Myocyte (in vitro differentiated cells): ENCODE measurements around the gene LDLRAD4. TPM values are rescaled to one million over a fixed set of nuclear protein-coding genes. Genes with fewer than 3 reads are reported as not detected.
A peak's percentile ranks its signal among the peaks of the same experiment; 100 is the strongest.

Source experiments
- DNase-seq: peaks from one replicate; pipeline ENCODE4 v3.0.0-alpha.2; 2012; ENCODE audit warnings: low read depth
- total RNA-seq: library from RNA; depleted of rRNA; stranded (reverse); fragments of >200 nt; gene quantifications from 2 replicates; pipeline ENCODE4 v1.2.3, GENCODE V29; 2014

Gene LDLRAD4
- total RNA-seq, 1 donor from 2014 or later, result 1.7 TPM

DNA sequence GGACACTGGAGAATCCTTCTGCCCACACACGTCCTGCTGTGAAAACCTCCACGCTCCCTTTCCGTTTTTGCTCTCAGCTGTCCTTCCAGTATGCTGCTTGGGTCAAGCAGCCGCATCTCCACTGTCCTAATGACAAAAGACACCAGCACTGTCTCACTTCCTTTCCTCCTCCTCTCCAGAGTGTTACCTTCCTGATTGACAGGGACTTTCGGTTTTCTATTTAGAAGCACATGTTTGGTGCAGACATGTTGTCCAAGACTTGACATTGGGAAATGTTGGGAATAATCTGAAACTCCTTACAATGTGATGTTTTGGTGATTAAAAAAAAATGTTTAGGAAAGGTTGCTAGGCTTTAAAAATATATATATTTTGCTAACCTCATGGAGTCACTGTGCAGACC is 281.2 kb downstream of the LDLRAD4 start:
- DNase-seq, result no peak

DNA sequence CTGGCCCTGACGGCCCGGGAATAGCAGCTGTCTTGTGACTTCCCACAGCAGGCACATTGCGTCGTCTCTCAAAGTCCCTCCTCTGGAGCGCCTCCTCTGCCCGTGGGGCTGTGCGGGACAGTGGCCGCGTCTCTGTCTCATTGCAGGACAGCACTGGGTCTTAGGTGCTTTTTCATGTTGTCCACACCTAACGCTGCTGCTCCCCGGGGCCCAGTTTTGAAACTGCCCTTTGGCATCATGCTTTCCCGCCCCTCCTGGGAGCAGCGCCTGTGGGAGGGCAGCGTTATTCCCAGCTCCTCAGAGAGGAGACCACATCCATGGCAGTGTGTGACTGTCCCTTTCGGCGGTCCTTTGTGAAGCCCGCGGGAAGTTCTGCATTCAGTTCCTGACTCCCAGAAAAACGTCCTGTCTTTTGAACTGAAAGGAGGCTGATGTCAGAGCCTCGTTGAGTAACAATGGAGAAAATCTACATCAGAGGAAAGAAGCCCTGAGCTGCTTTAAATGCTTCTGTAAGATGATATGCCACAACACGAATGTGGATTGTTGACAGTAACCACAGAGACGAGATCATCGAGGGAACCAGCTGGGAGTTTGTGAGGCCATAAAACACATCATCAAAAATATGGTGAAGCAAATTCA is 281.8 kb downstream of the LDLRAD4 start:
- DNase-seq, result peak; percentile 72

DNA sequence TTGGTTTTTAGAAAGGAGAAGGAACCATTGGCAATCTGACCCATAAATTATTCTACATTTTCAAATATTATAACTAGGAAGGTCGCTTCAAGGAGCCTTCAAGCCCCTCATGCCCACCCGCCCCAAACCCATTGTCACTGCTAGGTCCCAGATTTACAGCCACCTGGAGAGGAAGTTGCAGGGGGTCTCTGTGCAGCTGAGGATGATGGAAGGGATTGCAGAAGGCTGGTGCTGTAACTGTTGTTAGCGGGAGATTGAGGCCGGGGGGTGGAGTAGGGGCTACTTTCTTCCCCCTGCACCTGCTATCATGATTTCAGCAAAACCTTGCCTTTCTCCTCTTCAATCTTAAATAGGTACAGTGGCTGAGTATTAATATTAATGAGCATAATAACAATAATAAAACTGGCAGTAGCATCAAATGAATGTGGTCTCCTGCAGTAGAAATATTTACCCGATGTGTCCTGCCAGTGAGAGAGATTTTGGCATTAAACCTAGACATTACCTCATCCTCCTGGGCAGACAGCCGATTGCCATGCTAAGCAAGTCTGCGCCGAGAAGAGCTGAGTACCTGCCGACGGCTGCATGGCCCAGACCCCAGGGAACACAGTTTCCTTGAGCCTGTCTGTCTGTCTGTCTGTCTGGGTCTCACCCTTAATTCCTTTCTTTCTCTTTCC is 282.4 kb downstream of the LDLRAD4 start:
- peak; percentile 50 for DNase-seq

DNA sequence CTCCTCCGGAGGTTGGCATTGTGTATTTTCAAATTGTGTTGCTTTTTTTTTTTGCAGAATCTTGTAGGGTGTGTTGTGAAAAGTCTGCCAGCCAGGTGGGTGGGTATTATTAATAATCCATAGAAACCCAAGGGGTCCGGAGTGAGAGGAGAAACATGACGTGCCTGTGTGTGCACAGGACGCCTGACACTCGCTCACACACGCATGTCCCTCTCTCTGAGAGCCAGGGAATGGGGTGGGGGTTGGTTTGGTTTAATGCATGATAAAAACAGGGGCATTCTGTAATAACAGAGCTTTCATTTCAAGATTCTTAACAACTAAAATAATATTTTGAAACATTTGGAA is 283.0 kb downstream of the LDLRAD4 start:
- no peak for DNase-seq

DNA sequence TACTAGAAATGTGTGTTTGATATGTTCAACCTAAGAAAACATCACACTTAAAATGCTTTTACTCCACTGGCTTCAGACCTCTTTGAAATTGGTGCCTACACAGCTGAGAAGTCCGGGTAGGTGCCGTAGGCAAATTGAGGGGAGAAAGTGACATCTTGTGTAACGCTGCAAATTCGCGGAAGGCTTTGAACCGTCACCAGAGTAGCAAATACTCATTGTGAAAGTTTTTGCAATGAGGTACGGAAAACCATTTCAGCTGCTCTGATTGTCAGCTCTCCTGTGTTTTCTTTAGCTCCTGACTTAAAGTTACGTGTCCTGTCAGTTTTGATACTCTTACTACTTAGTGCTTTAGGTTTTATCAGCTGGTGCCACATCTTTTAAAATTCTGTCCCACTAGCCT is 283.3 kb downstream of the LDLRAD4 start:
- DNase-seq, result no peak

DNA sequence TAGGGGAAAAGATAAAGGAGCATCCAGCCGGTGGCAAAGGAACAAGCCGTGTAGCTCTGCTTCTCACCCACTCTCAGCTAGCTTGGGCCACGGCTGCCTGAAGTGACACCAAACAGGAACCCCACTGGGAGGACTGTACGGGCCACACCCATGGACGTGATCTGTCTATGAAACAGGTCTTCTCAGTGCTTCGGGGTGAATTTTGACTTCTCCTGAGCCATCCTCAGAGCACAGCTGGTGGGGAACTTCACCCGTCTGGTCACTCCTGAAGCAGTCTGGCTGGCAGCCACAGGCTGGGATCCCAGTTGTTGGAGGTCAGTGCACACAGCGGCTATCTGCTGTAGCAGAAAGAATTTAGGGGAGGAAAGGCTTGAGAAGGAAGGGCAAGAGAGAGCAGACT is 284.0 kb downstream of the LDLRAD4 start:
- DNase-seq, result peak; percentile 33

DNA sequence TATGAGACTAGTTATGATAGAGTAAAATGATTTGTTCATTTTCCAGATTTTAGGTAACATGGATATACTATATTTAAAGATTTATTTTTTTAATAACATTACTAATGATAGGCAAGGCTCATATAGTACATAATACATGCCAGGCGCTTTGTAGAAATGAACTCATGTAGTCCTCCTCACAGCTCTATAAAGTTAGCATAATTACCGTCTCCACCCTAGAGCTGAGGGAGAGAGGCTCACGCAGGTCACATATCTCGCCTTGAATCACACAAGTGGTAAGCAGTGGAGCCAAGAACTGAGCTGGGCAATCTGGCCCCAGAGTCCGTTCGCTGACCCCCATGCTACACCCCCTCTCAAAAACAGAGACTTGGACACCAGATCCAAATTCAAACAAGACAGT is 285.3 kb downstream of the LDLRAD4 start:
- no peak for DNase-seq

DNA sequence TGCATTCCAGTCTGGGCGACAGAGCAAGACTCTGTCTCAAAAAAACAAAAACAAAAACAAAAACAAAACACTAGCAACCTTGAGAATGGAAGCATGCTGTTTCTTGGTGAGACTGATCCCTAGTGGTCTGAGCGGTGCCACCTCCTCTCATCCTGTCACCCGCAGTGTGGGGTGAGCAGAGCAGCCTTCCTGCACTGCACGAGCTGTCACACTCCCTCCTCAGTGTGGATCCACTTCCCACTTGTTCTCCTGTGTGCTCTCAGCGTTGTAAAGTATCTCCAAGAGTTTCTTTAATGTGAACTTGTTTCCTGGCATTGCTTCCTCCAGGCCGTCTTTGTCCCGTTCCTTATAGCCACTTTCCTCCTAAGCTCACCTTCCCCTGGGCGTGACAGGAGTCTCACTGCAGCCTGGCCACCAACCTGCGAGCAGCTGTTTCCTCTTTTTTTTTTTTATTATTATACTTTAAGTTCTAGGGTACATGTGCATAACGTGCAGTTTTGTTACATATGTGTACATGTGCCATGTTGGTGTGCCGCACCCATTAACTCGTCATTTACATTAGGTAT is 287.3 kb downstream of the LDLRAD4 start:
- no peak for DNase-seq

DNA sequence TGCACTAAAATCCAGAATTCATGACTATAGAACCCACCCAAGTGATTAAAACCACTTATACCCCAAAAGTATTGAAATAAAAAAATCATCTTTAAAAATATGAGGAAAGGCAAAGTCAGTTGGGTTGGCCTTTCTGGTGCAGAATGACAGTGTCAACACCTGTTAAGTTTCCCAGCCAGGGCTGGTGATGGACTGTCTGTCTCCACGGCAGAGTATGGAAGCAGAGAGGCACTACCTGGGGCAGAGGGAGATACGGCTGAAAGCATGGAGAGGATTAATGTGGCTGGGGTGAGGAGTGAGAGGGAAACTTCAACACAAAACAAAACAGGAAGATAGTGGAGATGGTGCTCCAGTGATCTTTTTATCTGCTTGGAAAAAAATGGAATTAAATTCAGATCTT is 292.0 kb downstream of the LDLRAD4 start:
- DNase-seq, result no peak

DNA sequence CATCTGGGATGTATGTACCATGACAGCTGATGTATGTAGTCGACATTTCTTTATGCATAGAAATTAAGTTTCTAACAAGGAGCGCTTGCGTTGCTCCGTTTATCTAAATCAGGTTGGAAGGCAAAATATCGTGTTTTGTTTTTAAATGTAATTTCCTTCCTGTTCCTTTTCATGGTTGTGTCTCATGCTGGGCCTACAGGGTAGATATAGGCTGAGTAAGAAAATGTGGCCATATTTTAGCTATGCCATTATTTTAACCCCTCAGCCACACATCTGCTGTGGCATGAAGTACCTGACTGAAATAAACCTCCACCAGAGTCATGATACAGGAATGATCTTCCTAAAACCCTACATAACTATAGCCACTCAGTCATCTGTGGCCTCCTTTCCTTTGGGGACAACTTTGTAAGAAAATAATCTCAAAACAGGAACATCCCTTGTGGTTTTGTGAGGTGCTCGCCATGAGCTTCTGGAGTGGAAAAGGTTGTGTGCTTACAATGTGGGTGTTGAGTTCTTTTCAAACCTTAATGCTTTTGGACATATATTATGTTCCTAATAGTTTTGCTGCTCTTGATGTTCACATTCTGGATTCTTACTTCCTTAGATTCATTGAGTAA is 293.5 kb downstream of the LDLRAD4 start:
- no peak for DNase-seq

DNA sequence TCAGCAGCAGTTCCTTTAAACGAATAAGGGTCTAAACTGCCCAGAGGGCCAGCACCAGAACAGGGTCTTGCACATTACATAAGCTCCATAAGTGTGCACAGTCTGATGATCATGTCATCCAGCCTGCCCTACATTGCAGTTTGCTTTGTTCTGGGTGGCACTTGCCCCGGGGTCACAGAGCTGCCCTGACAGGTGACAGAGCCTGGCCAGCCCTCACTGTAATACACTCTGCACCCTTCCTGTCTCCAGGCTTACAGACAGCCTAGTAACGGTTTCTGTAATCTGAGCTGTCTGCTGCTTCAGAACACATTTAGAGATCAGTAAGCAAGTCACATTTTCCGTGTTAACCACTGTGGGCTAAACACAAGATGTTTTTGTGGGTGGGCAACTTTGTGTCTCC is 294.5 kb downstream of the LDLRAD4 start:
- peak; percentile 34 for DNase-seq

DNA sequence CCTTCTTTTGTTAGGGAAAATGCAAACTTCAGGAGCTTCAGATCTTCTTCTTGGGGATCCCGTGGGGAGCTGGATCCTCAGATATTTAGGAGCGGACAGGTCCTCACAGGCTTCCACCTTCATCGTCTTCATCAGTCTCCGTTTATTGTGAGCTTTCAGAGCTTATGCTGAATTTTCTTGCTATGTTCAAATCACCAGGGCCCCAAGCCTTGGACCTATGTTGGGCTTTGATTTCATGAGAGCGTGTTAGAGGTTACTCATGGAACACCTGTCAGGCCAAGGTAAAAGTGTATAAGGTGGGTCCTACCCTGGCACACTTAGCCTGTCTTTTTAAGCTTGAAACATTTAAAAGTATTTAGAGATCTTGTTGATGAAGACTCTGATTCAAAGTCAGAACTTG is 294.9 kb downstream of the LDLRAD4 start:
- no peak for DNase-seq

DNA sequence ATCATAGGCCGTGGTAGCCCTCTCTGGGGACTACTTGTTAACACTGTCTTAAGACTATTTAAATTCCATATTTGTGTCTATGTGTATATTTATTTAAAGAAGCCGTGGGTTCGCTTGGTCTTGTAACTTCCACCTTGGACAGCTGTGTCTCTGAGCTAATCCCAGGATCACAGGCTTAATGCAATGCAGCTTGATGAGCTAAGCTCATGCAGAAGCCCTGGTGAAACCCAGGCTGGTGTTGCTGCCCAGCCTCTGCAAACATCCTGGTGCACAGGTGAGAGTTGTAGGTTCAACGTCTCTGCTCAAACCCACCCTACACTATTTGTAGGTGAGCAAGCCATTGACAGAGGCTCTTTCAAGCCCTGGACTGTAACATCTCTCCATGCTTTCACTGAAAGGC is 296.0 kb downstream of the LDLRAD4 start:
- no peak for DNase-seq

DNA sequence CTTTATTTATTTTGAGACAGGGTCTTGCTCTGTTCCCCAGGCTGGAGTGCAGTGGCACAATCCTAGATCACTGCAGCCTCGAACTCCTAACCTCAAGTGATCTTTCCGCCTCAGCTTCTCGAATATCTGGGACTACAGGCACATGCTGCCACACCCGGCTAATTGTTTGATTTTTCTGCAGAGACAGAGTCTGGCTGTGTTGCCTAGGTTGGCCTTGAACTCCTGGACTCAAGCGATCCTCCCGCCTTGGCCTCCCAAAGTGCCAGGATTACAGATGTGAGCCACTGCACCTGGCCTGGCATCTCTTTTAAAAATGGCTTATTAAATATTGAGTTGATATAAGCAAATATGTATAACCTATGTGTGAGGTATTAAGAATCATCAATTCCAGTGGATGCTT is 298.3 kb downstream of the LDLRAD4 start:
- no peak for DNase-seq

DNA sequence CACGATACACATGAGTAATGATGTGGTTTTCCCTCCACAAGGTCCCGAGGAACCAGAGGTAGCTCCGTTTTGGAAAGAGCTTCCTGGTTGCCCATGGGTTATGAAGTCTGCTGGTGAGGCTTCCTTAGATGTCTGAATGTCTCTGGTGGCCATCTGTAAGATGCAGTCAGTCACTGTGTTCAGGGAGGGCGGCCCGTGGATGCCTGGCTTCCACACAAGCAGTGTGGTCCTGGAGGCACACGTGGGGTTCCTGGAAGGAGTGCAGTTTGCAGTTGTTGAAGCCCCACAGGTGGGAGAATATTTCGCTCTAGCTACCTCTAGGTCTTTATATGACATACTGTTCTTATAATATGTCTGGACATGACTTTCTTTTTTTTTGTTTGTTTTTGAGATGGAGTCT is 298.8 kb downstream of the LDLRAD4 start:
- no peak for DNase-seq

DNA sequence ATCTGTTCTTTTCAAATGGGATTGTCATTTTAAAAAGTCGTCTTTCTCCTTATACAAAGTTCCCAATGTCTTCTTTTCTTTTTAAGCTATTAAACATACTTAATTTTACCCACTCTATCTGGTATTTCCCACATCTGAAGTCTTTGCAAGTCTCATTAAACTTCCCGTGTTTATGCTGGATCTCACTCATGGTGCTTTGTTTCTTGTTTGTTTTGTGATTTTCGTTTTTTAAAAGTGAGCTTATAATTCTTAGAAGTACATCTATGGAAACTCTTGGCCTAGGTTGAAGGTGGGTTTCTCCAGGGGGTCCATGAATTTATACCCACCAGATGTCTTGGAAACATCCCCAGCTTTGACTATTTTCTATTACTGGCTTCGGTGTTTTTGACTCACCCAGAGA is 299.8 kb downstream of the LDLRAD4 start:
- no peak for DNase-seq

DNA sequence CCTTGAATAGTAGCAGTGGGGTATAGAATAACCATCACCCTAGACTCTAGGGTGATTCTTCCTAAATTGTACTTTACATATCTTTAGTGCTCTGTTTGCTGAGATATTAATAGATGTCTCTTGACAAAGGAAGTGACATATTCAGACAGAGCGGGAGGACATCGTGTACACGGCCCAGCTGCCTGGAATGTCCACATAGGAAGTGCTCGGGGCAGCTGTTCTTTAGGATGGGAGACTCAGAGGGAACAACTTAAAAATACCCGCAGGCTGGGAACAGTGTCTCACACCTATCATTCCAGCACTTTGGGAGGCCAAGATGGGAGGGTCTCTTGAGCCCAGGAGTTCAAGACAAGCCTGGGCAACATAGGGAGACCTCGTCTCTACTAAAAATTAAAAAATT is 301.7 kb downstream of the LDLRAD4 start:
- DNase-seq, result no peak

DNA sequence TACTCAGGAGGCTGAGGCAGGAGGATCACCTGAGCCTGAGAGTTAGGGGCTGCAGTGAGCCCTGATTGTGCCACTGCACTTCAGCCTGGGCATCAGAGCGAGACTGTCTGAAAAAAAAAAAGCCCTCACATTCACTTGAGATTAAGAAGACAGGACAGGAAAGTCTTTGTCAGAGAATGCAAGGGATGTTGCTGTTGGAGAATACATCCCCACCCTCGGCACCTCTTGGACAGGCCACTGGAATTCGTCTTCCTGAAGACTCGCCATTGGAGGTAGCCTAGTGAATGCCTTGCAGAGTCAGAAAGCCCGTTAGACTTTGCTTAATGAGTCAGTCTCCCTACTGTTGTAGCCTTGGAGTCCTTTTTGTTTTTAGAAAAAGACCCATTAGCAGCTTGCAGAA is 302.2 kb downstream of the LDLRAD4 start:
- DNase-seq, result no peak

DNA sequence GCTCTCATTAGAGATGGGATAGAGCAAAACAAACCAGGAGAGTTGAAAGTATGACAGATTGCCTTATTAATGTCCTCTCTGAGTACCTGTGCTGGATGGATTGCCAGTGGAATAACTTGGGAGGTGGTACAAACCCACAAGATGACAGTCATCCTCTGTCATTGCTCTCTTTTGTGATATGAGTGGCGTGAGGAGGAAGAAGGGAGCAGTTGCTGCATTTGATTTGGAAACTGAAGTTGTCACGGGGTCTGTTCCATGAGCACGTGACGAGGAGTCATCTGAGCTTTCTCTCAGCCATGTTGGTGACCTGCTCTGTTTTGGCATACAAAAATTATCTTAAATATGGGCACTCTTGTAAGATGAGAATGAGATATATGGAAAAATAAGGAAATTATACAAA is 302.9 kb downstream of the LDLRAD4 start:
- no peak for DNase-seq

DNA sequence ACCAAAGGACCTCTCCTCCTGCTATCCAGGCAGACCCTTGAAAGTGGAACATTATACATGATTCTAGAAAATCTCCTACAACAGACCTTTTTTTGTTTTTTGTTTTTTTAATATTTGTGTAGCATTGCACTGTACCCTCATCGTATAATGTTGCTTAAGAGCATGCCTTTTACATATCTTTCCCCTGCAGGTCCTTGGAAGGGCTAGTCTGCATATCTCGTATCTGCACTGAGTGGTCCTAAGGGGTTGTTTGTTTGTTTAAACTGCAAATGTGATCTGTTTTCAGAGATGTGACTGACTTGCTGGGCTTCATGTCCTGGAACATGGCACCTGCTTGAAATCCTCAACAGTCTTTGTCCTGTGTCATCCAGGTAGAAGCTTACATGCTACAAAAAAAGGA is 303.7 kb downstream of the LDLRAD4 start:
- DNase-seq, result no peak

DNA sequence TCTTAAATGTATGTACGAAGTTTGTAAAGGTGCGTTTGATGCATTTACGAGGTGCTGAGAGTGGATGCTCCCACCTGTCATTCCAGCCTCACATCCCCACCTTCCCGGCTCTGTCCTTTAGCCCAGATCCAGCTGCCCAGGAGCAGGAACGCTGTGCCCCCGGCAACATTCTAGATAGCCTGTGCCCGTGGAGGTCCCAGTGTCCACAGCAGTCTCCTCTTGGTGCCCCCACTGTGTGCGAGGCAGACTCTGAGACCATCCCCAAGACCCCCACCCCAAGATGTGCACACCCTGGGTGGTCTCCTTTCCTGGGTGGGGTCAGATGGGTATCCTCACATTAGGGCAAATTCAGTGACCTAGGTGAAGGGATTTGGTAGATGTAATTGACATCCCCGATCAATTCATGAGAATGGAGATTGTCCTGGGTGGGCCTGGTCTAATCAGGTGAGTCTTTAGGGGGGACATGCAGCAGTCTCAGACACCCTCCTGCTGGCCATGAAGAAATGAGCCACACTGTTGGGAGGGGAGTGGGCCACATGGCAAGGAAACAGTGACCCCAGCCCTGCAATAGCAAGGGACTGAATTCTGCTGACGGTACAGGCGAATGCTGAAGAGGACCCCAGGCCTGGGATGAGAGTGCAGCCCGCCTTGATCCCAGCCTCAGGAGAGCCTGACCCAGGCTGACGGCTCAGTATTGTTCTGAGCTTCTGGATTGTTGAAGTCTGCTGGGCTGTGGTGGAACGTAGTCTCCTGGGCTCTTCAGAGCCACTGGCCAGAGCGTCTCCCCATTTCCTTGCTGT is 304.5 kb downstream of the LDLRAD4 start:
- no peak for DNase-seq

DNA sequence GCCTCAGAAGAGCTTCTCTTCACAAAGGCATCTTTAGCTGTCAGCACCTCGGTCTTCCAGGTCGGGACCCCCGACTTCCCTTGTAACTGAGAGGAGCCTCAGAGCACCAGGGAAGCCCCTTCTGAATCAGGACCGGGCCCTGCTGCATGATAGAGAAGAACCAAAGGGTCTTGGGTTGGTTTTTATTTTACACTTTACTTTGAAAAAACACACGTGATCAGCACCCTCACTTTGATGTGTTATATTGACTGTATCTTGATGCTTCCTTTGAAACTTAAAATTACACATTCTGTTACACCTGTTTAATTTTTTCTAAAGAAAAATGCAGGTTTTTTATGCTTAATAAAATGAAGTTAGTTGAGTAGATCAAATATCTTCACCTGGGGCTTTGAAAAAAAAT is 305.5 kb downstream of the LDLRAD4 start:
- DNase-seq, result no peak
